BLaER1 (cell line): ENCODE results near the gene STPG2.

ENCODE experiments used
- H3K27ac ChIP-seq: shearing (Covaris generic); formaldehyde crosslinking; 2 replicates; pipeline ENCODE4 v1.8.1; 2022
- H3K27me3 ChIP-seq: shearing (Covaris generic); formaldehyde crosslinking; 2 replicates; pipeline ENCODE4 v1.8.1; 2022
- H3K36me3 ChIP-seq: shearing (Covaris generic); formaldehyde crosslinking; 2 replicates; pipeline ENCODE4 v1.8.1; 2022
- H3K4me1 ChIP-seq: shearing (Covaris generic); formaldehyde crosslinking; 2 replicates; pipeline ENCODE4 v1.8.1; 2022
- H3K4me2 ChIP-seq: shearing (Covaris generic); formaldehyde crosslinking; 2 replicates; pipeline ENCODE4 v1.8.1; 2022
- H3K4me3 ChIP-seq: shearing (Covaris generic); formaldehyde crosslinking; 2 replicates; pipeline ENCODE4 v1.8.1; 2022
- H3K9ac ChIP-seq: shearing (Covaris generic); formaldehyde crosslinking; 2 replicates; pipeline ENCODE4 v1.8.1; 2022
- H3K9me3 ChIP-seq: shearing (Covaris generic); formaldehyde crosslinking; 2 replicates; pipeline ENCODE4 v1.8.1; 2022
- H4K20me1 ChIP-seq: shearing (Covaris generic); formaldehyde crosslinking; 2 replicates; pipeline ENCODE4 v1.8.1; 2022
- Cebpa-rat ChIP-seq: shearing (Covaris generic); IDR thresholded peaks from 2 replicates; pipeline ENCODE4 v1.8.1; 2022

The STPG2 gene

DNA sequence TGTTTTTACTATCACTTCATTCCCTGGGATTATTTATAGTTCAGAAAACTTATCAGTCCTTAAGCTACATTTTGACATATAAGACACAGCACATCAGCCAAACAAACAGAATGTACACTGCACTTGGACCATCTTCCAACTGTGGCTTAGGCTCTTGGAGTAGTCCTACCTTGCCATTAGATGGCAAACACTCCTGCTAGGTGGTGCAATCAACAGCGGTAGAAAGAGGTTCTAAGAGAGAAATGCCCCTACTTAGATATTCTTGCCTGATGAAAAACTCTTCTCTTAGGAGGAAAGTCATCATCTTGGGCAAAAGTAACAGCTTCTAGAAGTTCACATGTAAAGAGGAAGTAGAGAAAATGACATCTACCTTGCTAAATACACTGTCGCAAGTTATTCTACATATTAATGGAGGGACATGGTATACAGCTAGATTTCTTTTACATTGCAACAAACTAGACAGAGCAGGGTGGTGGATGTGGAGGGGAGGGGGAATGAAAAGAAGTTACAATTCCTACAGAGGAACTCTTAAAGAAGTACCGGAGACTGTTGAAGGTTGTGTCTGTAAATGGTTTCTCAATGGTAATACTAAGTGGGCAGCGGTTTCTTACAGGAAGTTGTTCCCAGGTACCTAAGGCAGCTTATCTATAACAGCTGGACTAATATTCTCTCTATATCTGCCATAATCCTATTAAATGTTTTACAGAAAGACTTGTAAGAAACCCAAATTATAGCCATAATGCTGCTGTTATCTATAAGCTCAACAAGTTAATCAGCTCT is 8.1 kb upstream of the STPG2 start:
- Histone ChIP-seq H3K9ac (no peak overlapping the region), H4K20me1 (no peaks in the 10 kb centered on the region), H3K4me1 (peaks cover 5% of the 10 kb centered on the region; the same call in 1 of the 2 replicates), H3K27me3 (no peaks in the 10 kb centered on the region), H3K4me2 (no peak overlapping the region), H3K4me3 (no peak overlapping the region), H3K36me3 (no peaks in the 10 kb centered on the region), H3K27ac (no peak overlapping the region), H3K9me3 (no peaks in the 10 kb centered on the region)
- no peak for TF ChIP-seq Cebpa-rat

DNA sequence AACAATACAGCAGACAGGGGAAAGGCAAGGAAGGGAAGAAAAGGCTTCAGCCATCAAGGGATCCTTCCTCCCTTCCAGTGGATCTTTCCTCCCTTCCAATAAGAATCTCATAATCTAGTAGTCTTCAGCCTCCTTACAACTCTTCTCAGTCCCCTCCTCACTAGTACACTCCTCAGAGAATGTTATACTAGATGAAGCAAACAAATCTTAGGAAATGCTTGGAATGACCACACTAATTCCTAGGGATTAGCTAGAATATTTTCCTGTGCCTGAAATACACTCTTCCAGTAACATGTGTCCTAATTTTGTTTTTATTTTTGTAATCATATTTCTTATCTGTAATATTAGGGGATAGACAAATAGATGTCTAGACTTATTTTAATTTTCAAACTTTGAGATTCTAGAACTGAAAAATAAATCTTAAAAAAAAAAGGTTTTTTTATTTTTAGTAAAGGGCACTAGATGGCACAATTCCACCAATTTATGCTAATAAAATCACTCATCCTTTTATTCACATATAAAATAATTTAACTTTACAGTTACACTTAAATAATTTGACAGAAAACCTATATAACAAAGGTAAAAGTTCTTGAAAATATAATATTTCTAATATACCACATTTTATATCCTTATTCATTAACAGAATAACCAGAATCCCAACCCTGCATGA is 7.0 kb upstream of the STPG2 start:
- Histone ChIP-seq H3K4me2 (no peak overlapping the region), H4K20me1 (no peaks in the 10 kb centered on the region), H3K9me3 (no peaks in the 10 kb centered on the region), H3K36me3 (no peaks in the 10 kb centered on the region), H3K27ac (no peak overlapping the region), H3K9ac (no peak overlapping the region), H3K4me1 (peaks cover 5% of the 10 kb centered on the region; the same call in 1 of the 2 replicates), H3K27me3 (no peaks in the 10 kb centered on the region), H3K4me3 (no peak overlapping the region)
- no peak for TF ChIP-seq Cebpa-rat

DNA sequence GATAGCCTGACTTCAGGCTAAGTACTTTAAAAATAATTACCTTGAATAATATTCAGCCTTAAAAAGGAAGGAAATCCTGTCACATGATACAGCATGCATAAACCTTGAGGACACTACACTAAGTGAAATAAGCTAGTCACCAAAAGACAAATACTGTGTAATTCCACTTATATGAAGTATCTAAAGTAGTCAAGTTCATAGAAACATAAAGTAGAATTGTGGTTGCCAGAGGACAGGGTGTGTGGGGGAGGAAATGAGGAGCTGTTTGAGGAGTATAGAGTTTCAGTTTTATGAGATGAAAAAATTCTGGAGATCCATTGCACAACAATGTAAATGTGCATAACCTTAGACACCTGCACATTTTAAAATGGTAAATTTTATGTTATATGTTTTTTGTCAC is 5.6 kb upstream of the STPG2 start:
- no peak overlapping the region for H3K27ac ChIP-seq
- H3K4me2 ChIP-seq: no peak overlapping the region
- H3K4me1 ChIP-seq: peaks cover 5% of the 10 kb centered on the region; the same call in 1 of the 2 replicates
- H3K9ac ChIP-seq: no peak overlapping the region
- H3K4me3 ChIP-seq: no peak overlapping the region
- H3K27me3 ChIP-seq: no peaks in the 10 kb centered on the region
- H4K20me1 ChIP-seq: no peaks in the 10 kb centered on the region
- no peaks in the 10 kb centered on the region for H3K36me3 ChIP-seq
- no peaks in the 10 kb centered on the region for H3K9me3 ChIP-seq
- TF ChIP-seq Cebpa-rat: no peak

DNA sequence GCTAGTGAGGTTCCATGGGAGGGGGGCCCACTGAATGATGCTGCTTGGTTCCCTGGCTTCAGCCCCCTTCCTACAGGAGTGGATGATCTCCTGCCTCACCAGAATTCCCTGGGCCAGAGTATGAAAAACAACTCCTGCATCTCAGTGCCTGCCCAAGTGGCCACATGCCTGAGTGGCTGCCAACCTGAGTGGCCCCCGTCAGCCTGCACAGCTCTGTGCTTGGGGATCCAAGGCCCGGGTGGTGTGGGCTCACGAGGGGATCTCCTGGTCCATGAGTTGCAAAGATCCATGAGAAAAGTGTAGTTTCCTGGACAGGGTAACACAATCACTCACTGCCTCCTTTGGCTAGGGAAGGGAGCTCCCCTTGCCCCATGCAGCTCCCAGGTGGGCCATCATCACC is 17.1 kb downstream of the STPG2 start:
- TF ChIP-seq Cebpa-rat: no peak
- Histone ChIP-seq H3K4me1 (no peaks in the 10 kb centered on the region), H3K4me2 (no peak overlapping the region), H3K27me3 (no peaks in the 10 kb centered on the region), H3K4me3 (no peak overlapping the region), H3K9ac (no peak overlapping the region), H3K9me3 (no peaks in the 10 kb centered on the region), H3K27ac (no peak overlapping the region), H3K36me3 (no peaks in the 10 kb centered on the region), H4K20me1 (no peaks in the 10 kb centered on the region)

DNA sequence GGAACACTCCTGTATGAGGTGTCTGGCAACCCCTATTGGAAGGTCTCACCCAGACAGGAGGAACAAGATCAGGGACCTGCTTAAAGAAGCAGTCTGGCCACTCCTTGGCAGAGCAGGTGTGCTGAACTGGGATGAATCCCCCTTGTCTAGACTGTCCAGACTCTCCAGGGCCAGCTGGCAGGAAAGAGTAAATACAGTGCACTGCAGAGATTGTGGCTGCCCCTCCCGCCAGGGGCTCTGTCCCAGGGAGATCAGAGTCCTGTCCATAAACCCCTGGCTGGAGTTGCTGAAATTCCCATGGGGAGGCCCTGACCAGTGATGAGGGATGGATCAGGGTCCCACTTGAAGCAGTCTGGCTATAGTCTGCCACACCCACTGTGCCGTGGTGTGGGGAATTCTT is 17.7 kb downstream of the STPG2 start:
- no peak for TF ChIP-seq Cebpa-rat
- no peaks in the 10 kb centered on the region for H3K9me3 ChIP-seq

DNA sequence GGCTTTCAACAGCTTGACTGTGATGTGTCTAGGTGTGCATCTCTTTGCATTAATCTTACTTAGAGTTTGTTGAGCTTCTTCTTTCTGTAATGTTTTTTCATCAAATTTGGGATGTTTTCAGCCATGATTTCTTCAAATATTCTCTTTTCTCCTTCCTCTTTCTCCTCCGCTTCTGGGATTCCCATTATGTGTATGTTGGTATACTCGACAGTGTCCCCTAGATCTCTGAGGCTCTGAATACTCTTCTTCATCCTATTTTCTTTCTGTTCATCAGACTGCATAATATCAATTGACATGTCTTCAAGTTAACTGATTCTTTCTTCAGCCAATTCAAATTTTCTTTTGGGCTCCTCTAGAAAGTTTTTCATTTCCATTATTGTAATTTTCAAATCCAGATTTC is 25.9 kb downstream of the STPG2 start:
- Histone ChIP-seq H3K9me3 (peaks cover 14% of the 10 kb centered on the region; the same call in 1 of the 2 replicates), H3K4me3 (no peak overlapping the region), H3K27me3 (no peaks in the 10 kb centered on the region), H3K4me2 (no peak overlapping the region), H3K9ac (no peak overlapping the region), H4K20me1 (no peaks in the 10 kb centered on the region), H3K36me3 (no peaks in the 10 kb centered on the region), H3K27ac (no peak overlapping the region), H3K4me1 (no peaks in the 10 kb centered on the region)
- no peak for TF ChIP-seq Cebpa-rat

More for the DNA sequence above, 17.7 kb downstream of the STPG2 start:
- no peaks in the 10 kb centered on the region for H4K20me1 ChIP-seq
- H3K4me1 ChIP-seq: no peaks in the 10 kb centered on the region
- H3K9ac ChIP-seq: no peak overlapping the region
- no peaks in the 10 kb centered on the region for H3K36me3 ChIP-seq
- H3K27me3 ChIP-seq: no peaks in the 10 kb centered on the region
- no peak overlapping the region for H3K4me2 ChIP-seq
- no peak overlapping the region for H3K4me3 ChIP-seq
- no peak overlapping the region for H3K27ac ChIP-seq

GRCh38 chr4:98113012-98113411 is 30.3 kb downstream of the STPG2 start:
- no peaks in the 10 kb centered on the region for H3K36me3 ChIP-seq
- no peak for TF ChIP-seq Cebpa-rat
- peaks cover 6% of the 10 kb centered on the region; the same call in 1 of the 2 replicates for H3K9me3 ChIP-seq
- H4K20me1 ChIP-seq: no peaks in the 10 kb centered on the region
- no peak overlapping the region for H3K9ac ChIP-seq
- no peak overlapping the region for H3K4me3 ChIP-seq
- H3K27ac ChIP-seq: no peak overlapping the region
- H3K27me3 ChIP-seq: no peaks in the 10 kb centered on the region
- no peak overlapping the region for H3K4me2 ChIP-seq
- no peaks in the 10 kb centered on the region for H3K4me1 ChIP-seq

DNA sequence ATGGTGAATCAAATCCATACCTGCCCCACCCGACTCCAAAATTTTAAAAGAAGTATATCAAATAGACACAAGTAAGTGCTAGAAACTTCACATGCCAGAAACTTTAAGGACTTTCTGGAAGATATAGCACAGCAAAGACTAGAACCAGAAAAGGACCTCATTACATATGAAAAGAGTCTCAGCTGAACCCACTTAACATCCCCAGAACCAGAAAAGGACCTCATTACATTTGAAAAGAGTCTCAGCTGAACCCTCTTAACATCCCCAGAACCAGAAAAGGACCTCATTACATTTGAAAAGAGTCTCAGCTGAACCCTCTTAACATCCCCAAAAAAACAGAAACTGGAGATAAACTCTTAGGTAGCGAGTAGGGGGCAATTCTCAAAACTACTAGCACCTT is 32.3 kb downstream of the STPG2 start:
- no peaks in the 10 kb centered on the region for H3K36me3 ChIP-seq
- H4K20me1 ChIP-seq: no peaks in the 10 kb centered on the region
- H3K4me1 ChIP-seq: no peaks in the 10 kb centered on the region
- H3K9me3 ChIP-seq: no peaks in the 10 kb centered on the region
- H3K9ac ChIP-seq: no peak overlapping the region
- no peak overlapping the region for H3K4me3 ChIP-seq
- no peak overlapping the region for H3K4me2 ChIP-seq
- no peak for TF ChIP-seq Cebpa-rat
- no peak overlapping the region for H3K27ac ChIP-seq
- no peaks in the 10 kb centered on the region for H3K27me3 ChIP-seq

- Histone ChIP-seq H3K27ac (no peak overlapping the region), H3K27me3 (no peaks in the 10 kb centered on the region), H3K4me3 (no peak overlapping the region), H3K4me2 (no peak overlapping the region), H4K20me1 (no peaks in the 10 kb centered on the region), H3K4me1 (no peaks in the 10 kb centered on the region), H3K9me3 (no peaks in the 10 kb centered on the region), H3K36me3 (no peaks in the 10 kb centered on the region), H3K9ac (no peak overlapping the region)
- no peak for TF ChIP-seq Cebpa-rat
Measured at GRCh38 chr4:98110214-98110613, 33.1 kb downstream of the STPG2 start.

- no peak for TF ChIP-seq Cebpa-rat
- no peak overlapping the region for H3K9ac ChIP-seq
- H3K4me3 ChIP-seq: no peak overlapping the region
- H3K27me3 ChIP-seq: no peaks in the 10 kb centered on the region
- no peaks in the 10 kb centered on the region for H3K4me1 ChIP-seq
- H3K36me3 ChIP-seq: no peaks in the 10 kb centered on the region
- no peak overlapping the region for H3K27ac ChIP-seq
- H4K20me1 ChIP-seq: no peaks in the 10 kb centered on the region
- no peak overlapping the region for H3K4me2 ChIP-seq
- no peaks in the 10 kb centered on the region for H3K9me3 ChIP-seq
Measured at GRCh38 chr4:98102660-98103059, 40.6 kb downstream of the STPG2 start.
